HG03521 (cell line): ENCODE measurements around the gene WNT16.
A peak's percentile ranks its signal among the peaks of the same experiment; 100 is the strongest.
"Not testable (repeated sequence)": the region's sequence is repeated elsewhere in the genome, so short reads cannot be mapped to it uniquely, and the experiment has no call there.

Experiments used
- ATAC-seq: cut with Tn5 transposase; IDR thresholded peaks from one replicate; pipeline ENCODE4 v1.9.1; 2021; ENCODE audit warnings: mild to moderate bottlenecking, moderate library complexity; ENCODE audit not compliant: unreplicated experiment

Gene WNT16

GRCh38 chr7:121328508-121329190 is at the start of gene WNT16:
Gene WNT16 (plus strand): TSS chr7:121329000. CDS start chr7:121329293, 293 bp downstream.
- no peak for ATAC-seq

GRCh38 chr7:121279060-121279620 is 49.7 kb upstream of the WNT16 start:
- ATAC-seq: no peak

- ATAC-seq: no peak
Observed at GRCh38 chr7:121279822-121280221, 49.0 kb upstream of the WNT16 start.

GRCh38 chr7:121280656-121281055 is 48.1 kb upstream of the WNT16 start:
- ATAC-seq: no peak

- ATAC-seq: no peak
Observed at GRCh38 chr7:121282129-121282528, 46.7 kb upstream of the WNT16 start.

GRCh38 chr7:121285066-121285667 is 43.6 kb upstream of the WNT16 start:
- no peak for ATAC-seq

- ATAC-seq: no peak
Observed at GRCh38 chr7:121286186-121286585, 42.6 kb upstream of the WNT16 start.

- no peak for ATAC-seq
Observed at GRCh38 chr7:121286742-121287734, 41.8 kb upstream of the WNT16 start.

- ATAC-seq: no peak
Observed at GRCh38 chr7:121288894-121289293, 39.9 kb upstream of the WNT16 start.

GRCh38 chr7:121289930-121290329 is 38.9 kb upstream of the WNT16 start:
- not testable (repeated sequence) for ATAC-seq

- no peak for ATAC-seq
Observed at GRCh38 chr7:121294448-121294992, 34.3 kb upstream of the WNT16 start.

GRCh38 chr7:121297843-121298242 is 31.0 kb upstream of the WNT16 start:
- no peak for ATAC-seq

GRCh38 chr7:121298831-121299239 is 30.0 kb upstream of the WNT16 start:
- ATAC-seq: no peak

GRCh38 chr7:121300685-121301420 is 27.9 kb upstream of the WNT16 start:
- no peak for ATAC-seq

- no peak for ATAC-seq
Observed at GRCh38 chr7:121301446-121302213, 27.2 kb upstream of the WNT16 start.

GRCh38 chr7:121302214-121302745 is 26.5 kb upstream of the WNT16 start:
- peak; percentile 98 for ATAC-seq

- ATAC-seq: no peak
Observed at GRCh38 chr7:121303422-121304101, 25.2 kb upstream of the WNT16 start.

- ATAC-seq: no peak
Observed at GRCh38 chr7:121304102-121304658, 24.6 kb upstream of the WNT16 start.
